ENCODE measurements around the gene ARL10. TPM values are rescaled to one million over a fixed set of nuclear protein-coding genes. Genes with fewer than 3 reads are reported as not detected.
A peak's percentile ranks its signal among the peaks of the same experiment; 100 is the strongest.

The ARL10 gene
- total RNA-seq = 10 to 100 TPM in 1 of 2 experiments, 1 to 10 TPM in 1; 9.3 to 12.2 TPM

GRCh38 chr5:176365351-176366231 is at the start of gene ARL10:
TSS of gene ARL10 (plus strand) at chr5:176365487. CDS start at chr5:176365564, 77 bp downstream.
- Mint-ChIP-seq H3K9me3 (no peaks in the 10 kb centered on the region), H3K4me1 (ENCODE audit: low read depth) (peaks cover 25% of the 10 kb centered on the region), H3K27ac (peak within 1 kb of the TSS; percentile 18), H3K4me3 (peak within 1 kb of the TSS; percentile 73), H3K36me3 (peaks cover 19% of the 10 kb centered on the region), H3K27me3 (no peaks in the 10 kb centered on the region)
- intact Hi-C loops (cut with micrococcal nuclease) = loop anchor here (1.0 kb wide), 1 partner anchor 24 kb away; no protein-coding TSS in a partner anchor
- peak; percentile 70 for DNase-seq
- ChIA-PET CTCF (interaction anchor here (1.6 kb wide), 1 partner anchor 82 kb away, joined by 3 read pairs; no protein-coding TSS in a partner anchor), POLR2A (no interaction called here)

DNA sequence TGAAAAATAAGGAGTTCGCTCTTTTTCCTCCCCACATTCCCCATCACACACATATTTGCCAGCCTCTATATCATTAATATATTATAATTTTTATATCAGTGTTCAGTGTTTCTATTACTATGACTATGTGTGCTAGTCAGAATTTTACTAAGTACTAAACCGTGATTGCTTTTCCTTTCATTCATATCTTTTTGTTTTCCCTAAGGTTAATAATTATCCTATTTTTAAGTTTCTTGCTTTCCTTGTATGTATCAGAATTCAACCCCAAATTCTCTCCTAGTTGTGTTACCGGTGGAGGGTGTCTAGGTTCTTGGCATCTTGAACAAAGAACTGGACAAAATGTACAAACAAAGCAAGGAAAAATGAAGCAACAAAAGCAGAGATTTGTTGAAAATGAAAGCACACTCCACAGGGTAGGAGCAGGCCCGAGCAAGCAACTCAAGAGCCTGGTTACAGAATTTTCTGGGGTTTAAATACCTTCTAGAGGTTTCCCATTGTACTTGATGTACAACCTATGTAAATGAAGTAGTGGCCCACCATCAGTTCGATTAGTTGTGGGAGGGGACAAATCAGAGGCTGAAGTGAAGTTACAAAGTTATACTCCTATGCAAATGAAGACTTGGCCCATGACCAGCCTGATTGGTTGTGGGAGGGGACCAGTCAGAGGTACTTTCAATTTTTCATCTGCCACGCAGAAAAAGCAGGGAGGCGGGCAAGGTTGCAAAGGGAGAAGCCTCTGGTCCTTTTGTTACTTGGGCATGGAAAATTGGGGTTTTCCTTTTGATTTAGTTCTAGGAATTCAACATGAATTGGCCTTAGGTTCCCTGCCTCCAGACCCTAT is 47.5 kb upstream of the ARL10 start:
- POLR2A ChIA-PET = no interaction called here
- no peaks in the 10 kb centered on the region for H3K9me3 Mint-ChIP-seq
- CTCF ChIA-PET = interaction anchor here (0.6 kb wide), 1 partner anchor 798 kb away, joined by 3 read pairs; no protein-coding TSS in a partner anchor
- H3K4me1 Mint-ChIP-seq (ENCODE audit: low read depth) = no peaks in the 10 kb centered on the region
- H3K27ac Mint-ChIP-seq = no peak overlapping the region
- DNase-seq = no peak
- H3K4me3 Mint-ChIP-seq = no peak overlapping the region
- H3K36me3 Mint-ChIP-seq = peaks cover 21% of the 10 kb centered on the region
- H3K27me3 Mint-ChIP-seq = no peaks in the 10 kb centered on the region
- intact Hi-C loops (cut with micrococcal nuclease) = no loop called here

DNA sequence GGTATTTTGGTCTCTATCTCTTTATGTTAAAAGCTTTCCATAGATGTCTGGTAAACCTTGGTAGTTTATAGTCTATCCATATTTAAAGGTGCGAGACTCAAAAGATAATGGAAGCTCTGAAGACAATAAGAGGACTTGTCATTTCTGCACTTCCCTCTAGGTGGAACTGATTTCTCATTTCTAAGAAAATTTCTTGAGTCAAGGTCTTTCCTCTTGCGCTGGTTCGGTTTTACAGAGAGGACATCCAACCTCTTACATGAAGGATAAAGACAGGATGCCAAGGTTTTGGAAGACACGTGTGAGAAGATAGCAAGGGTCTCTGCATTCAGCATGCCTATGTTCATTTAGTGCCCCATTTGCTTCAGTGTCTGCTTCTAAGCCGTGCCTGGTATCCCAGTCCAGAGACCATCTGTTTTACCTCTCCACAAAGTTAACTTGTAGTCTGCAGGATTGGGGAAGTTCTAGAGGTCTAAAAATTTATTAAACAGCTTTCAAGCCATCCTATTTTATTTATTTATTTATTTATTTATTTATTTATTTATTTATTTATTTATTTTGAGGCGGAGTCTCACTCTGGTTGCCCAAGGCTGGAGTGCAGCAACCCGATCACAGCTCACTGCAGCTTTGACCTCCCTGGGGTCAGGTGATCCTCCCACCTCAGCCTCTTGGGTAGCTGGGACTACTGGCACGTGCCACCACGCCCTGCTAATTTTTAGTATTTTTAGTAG is 45.3 kb upstream of the ARL10 start:
- DNase-seq = no peak
- peaks cover 24% of the 10 kb centered on the region for H3K36me3 Mint-ChIP-seq
- POLR2A ChIA-PET = no interaction called here

DNA sequence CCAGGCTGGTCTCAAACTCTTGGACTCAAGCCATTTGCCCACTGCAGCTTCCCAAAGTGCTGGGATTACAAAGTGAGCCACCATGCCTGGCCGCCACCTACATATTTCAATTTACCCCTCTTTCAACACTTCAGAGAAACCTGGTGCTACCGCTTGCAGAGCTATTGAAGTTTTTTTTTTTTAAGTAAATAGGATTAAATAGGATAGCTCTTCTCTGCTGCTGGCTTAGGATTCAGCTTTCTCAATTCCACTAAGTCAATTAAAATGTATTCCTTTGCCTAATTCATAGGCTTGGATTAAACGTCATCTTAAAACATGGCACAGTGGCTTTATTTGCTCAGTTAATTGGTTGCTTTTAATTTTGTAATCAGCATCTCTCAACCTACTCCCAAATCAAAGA is 44.7 kb upstream of the ARL10 start:
- Mint-ChIP-seq H3K36me3 (peaks cover 19% of the 10 kb centered on the region), H3K9me3 (no peaks in the 10 kb centered on the region), H3K4me3 (no peak overlapping the region), H3K27me3 (no peaks in the 10 kb centered on the region), H3K27ac (no peak overlapping the region), H3K4me1 (ENCODE audit: low read depth) (no peaks in the 10 kb centered on the region)
- intact Hi-C loops (cut with micrococcal nuclease) = no loop called here
- ChIA-PET CTCF (no interaction called here), POLR2A (no interaction called here)
- no peak for DNase-seq

More for the DNA sequence above, 45.3 kb upstream of the ARL10 start:
- Mint-ChIP-seq H3K4me1 (ENCODE audit: low read depth) (no peaks in the 10 kb centered on the region), H3K4me3 (no peak overlapping the region), H3K9me3 (no peaks in the 10 kb centered on the region), H3K27me3 (no peaks in the 10 kb centered on the region), H3K27ac (no peak overlapping the region)
- CTCF ChIA-PET = no interaction called here
- intact Hi-C loops (cut with micrococcal nuclease) = no loop called here

DNA sequence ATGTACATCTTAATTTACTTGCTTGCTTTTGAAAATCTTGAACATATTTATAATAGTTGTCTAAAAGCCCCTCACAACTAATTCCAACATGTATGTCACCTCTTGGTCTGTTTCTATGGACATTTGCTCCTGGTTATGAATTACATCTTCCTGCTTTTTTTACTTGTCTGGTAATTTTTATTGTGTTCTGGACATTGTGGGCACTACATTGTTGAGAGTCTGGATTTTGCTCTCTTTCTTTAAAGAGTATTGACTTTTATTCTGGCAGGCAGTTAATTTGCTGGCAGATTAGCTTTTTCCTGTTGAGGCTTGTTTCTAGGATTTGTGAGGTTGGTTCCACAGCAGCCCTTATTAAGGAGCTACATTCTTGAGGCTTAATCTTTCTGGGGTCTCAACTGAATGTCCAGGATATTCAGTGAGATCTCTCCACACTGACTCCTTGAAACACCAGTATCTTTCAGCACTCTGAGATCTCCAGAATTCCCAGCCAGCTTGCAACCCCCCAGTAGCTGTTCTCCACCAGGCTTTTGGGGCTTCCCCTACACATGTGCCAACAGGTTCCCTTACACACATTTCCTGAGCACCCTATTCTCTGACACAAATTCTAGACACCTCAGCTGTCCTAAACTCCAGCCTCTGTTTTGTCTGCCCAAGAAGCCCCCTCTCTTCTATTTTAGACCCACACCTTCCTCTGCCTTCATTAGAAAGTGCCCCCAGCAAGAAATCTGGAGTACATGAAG is 31.1 kb upstream of the ARL10 start:
- no peak for DNase-seq
- Mint-ChIP-seq H3K27me3 (no peaks in the 10 kb centered on the region), H3K27ac (no peak overlapping the region), H3K9me3 (peaks cover 6% of the 10 kb centered on the region), H3K4me3 (no peak overlapping the region), H3K4me1 (ENCODE audit: low read depth) (no peaks in the 10 kb centered on the region), H3K36me3 (peaks cover 15% of the 10 kb centered on the region)
- ChIA-PET POLR2A (no interaction called here), CTCF (no interaction called here)
- intact Hi-C loops (cut with micrococcal nuclease) = no loop called here

GRCh38 chr5:176337913-176338312 is 27.4 kb upstream of the ARL10 start:
- H3K27me3 Mint-ChIP-seq = no peaks in the 10 kb centered on the region
- H3K27ac Mint-ChIP-seq = no peak overlapping the region
- H3K4me1 Mint-ChIP-seq (ENCODE audit: low read depth) = no peaks in the 10 kb centered on the region
- intact Hi-C loops (cut with micrococcal nuclease) = no loop called here
- DNase-seq = no peak
- H3K36me3 Mint-ChIP-seq = peaks cover 12% of the 10 kb centered on the region
- H3K9me3 Mint-ChIP-seq = peaks cover 6% of the 10 kb centered on the region
- POLR2A ChIA-PET = no interaction called here
- H3K4me3 Mint-ChIP-seq = no peak overlapping the region
- CTCF ChIA-PET = no interaction called here

DNA sequence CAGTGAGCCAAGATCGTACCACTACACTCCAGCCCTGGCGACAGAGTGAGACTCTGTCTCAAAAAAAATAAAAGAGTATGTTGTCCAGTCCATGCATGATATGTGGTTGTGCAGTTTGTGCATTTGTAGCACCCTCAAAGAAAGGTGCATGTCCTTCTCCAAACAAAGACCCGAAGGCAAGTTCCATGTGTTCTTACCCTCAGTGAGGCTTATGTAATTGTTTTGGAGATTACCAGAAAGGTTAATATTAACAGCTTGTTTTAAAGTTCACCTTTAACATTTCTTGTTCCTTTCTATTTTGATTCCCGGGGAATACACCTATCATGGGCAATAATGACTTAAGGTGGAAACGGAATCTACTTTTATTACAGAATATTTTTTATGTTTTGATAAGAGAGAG is 26.0 kb upstream of the ARL10 start:
- H3K9me3 Mint-ChIP-seq = no peaks in the 10 kb centered on the region
- no peak overlapping the region for H3K27ac Mint-ChIP-seq
- H3K4me3 Mint-ChIP-seq = no peak overlapping the region
- no peaks in the 10 kb centered on the region for H3K4me1 Mint-ChIP-seq (ENCODE audit: low read depth)
- no peak for DNase-seq
- ChIA-PET CTCF (no interaction called here), POLR2A (no interaction called here)
- no peaks in the 10 kb centered on the region for H3K27me3 Mint-ChIP-seq
- intact Hi-C loops (cut with micrococcal nuclease) = no loop called here
- H3K36me3 Mint-ChIP-seq = peaks cover 5% of the 10 kb centered on the region

DNA sequence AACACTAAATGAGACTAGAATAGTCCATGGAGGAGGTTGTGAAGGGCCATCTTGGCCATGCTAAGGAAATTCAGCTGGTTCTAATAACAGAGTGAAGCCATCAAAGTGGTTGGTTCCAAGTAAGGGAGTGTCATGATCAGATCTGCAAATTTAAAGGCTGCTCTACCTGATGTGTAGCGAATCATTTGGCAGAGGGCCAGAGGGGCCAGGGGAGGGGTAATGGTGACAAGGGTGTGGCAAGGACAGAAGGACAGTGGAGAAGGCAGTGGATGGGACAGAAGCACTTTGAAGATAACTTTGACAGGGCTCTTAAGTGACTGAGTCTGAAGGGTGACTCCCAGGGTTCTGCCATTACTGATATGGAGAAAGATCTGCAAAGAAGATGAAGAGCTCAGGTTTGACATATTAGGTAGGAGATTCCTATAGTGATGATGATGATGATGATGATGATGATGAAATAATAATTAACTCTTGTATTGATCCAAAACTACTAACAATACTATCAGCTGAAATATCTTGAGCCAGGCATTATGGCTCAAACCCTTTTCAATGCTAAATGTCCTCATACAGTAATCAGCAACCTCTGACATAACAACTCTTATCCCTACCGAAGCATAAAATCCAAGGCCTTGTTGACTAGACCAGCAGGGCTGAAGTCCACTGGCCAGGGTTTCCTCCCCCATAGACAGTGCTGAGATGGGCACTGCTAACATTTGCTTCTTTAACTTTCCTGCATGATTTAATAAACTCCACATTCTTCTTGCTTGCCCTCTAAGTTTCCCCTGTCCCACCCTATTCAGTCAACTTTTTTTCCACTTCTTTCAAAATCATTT is 23.7 kb upstream of the ARL10 start:
- intact Hi-C loops (cut with micrococcal nuclease) = no loop called here
- no peak overlapping the region for H3K4me3 Mint-ChIP-seq
- no peaks in the 10 kb centered on the region for H3K9me3 Mint-ChIP-seq
- ChIA-PET CTCF (no interaction called here), POLR2A (no interaction called here)
- no peak for DNase-seq
- peaks cover 9% of the 10 kb centered on the region for H3K36me3 Mint-ChIP-seq
- no peak overlapping the region for H3K27ac Mint-ChIP-seq
- no peaks in the 10 kb centered on the region for H3K4me1 Mint-ChIP-seq (ENCODE audit: low read depth)
- H3K27me3 Mint-ChIP-seq = no peaks in the 10 kb centered on the region

- H3K4me3 Mint-ChIP-seq = no peak overlapping the region
- no peak for DNase-seq
- no peaks in the 10 kb centered on the region for H3K9me3 Mint-ChIP-seq
- intact Hi-C loops (cut with micrococcal nuclease) = no loop called here
- H3K4me1 Mint-ChIP-seq (ENCODE audit: low read depth) = no peaks in the 10 kb centered on the region
- H3K27ac Mint-ChIP-seq = no peak overlapping the region
- H3K36me3 Mint-ChIP-seq = peaks cover 6% of the 10 kb centered on the region
- no peaks in the 10 kb centered on the region for H3K27me3 Mint-ChIP-seq
- ChIA-PET POLR2A (no interaction called here), CTCF (no interaction called here)
Observed at GRCh38 chr5:176342158-176342483, 23.2 kb upstream of the ARL10 start.

GRCh38 chr5:176342766-176343458 is 22.4 kb upstream of the ARL10 start:
- intact Hi-C loops (cut with micrococcal nuclease) = no loop called here
- no peak for DNase-seq
- Mint-ChIP-seq H3K4me1 (ENCODE audit: low read depth) (no peaks in the 10 kb centered on the region), H3K4me3 (no peak overlapping the region), H3K27me3 (no peaks in the 10 kb centered on the region), H3K36me3 (peaks cover 10% of the 10 kb centered on the region), H3K27ac (no peak overlapping the region), H3K9me3 (no peaks in the 10 kb centered on the region)
- POLR2A ChIA-PET = no interaction called here
- CTCF ChIA-PET = no interaction called here

- CTCF ChIA-PET = no interaction called here
Observed at GRCh38 chr5:176350416-176350815, 14.9 kb upstream of the ARL10 start.

More at GRCh38 chr5:176350416-176350815, 14.9 kb upstream of the ARL10 start:
- Mint-ChIP-seq H3K4me1 (ENCODE audit: low read depth) (peaks cover 8% of the 10 kb centered on the region), H3K36me3 (peaks cover 39% of the 10 kb centered on the region), H3K4me3 (no peak overlapping the region), H3K27me3 (no peaks in the 10 kb centered on the region), H3K27ac (peak overlapping the region; percentile 15), H3K9me3 (no peaks in the 10 kb centered on the region)
- intact Hi-C loops (cut with micrococcal nuclease) = no loop called here
- POLR2A ChIA-PET = no interaction called here
- DNase-seq = no peak

All from activated CD4-positive, alpha-beta memory T cell treated with anti-CD3 and anti-CD28 coated beads for 36 hours (primary cell).